Natural killer cell (primary cell): ENCODE measurements around the gene KDM5C. TPM values are rescaled to one million over a fixed set of nuclear protein-coding genes. Genes with fewer than 3 reads are reported as not detected.
A peak's percentile ranks its signal among the peaks of the same experiment; 100 is the strongest.

ENCODE experiments used
- ATAC-seq, 3 donors: fragments of 150-1000 bp in 2 of 3; fragments of 200-7000 bp in 1 of 3; cut with Tn5 transposase; 1 replicate in 1 of 3; 2 replicates in 2 of 3; pipeline ENCODE4 v1.10.0; 2021; ENCODE audit warnings: mild to moderate bottlenecking in 2 of 3, moderate library complexity in 2 of 3
- DNase-seq, 2 donors: peaks; one replicate each; pipeline versions ENCODE4 v3.0.0 to v3.0.0-alpha.2; 2013 to 2021; ENCODE audit warnings: mixed read lengths in 1 of 2
- H3K27ac ChIP-seq: one replicate; pipeline ENCODE4 v1.5.1; 2013; ENCODE audit warnings: mild to moderate bottlenecking, low read length
- H3K27me3 ChIP-seq: one replicate; pipeline ENCODE4 v1.6.1; 2013; ENCODE audit warnings: low read length; ENCODE audit not compliant: control insufficient read depth, insufficient read depth
- H3K36me3 ChIP-seq: one replicate; pipeline ENCODE4 v1.6.1; 2013; ENCODE audit warnings: low read length; ENCODE audit not compliant: control insufficient read depth, insufficient read depth
- H3K4me1 ChIP-seq: one replicate; pipeline ENCODE4 v1.6.1; 2013; ENCODE audit warnings: low read length; ENCODE audit not compliant: control insufficient read depth, insufficient read depth
- H3K4me3 ChIP-seq: one replicate; pipeline ENCODE4 v1.5.1; 2013; ENCODE audit warnings: low read length
- H3K9me3 ChIP-seq: one replicate; pipeline ENCODE4 v1.6.1; 2013; ENCODE audit warnings: low read length; ENCODE audit not compliant: control insufficient read depth, insufficient read depth
- H3K27ac Mint-ChIP-seq, 2 donors: one replicate each; pipeline ENCODE4 v1.8.0; 2022; ENCODE audit warnings: mild to moderate bottlenecking in 2 of 2, mixed read lengths in 2 of 2, moderate library complexity in 1 of 2
- H3K27me3 Mint-ChIP-seq, 2 donors: one replicate each; pipeline ENCODE4 v1.8.0; 2022; ENCODE audit warnings: low read depth in 2 of 2, mixed read lengths in 2 of 2
- H3K36me3 Mint-ChIP-seq: one replicate; pipeline ENCODE4 v1.8.0; 2022; ENCODE audit warnings: mixed read lengths
- H3K4me1 Mint-ChIP-seq, 2 donors: one replicate each; pipeline ENCODE4 v1.8.0; 2022; ENCODE audit warnings: mixed read lengths in 2 of 2
- H3K4me3 Mint-ChIP-seq: one replicate; pipeline ENCODE4 v1.8.0; 2022; ENCODE audit warnings: mild to moderate bottlenecking, moderate library complexity, mixed read lengths
- H3K9me3 Mint-ChIP-seq, 2 donors: one replicate each; pipeline ENCODE4 v1.8.0; 2022; ENCODE audit warnings: mixed read lengths in 2 of 2
- CTCF ChIP-seq: fragments of 200-600 bp; IDR thresholded peaks from one replicate; pipeline ENCODE4 v1.8.0; 2022; ENCODE audit warnings: antibody characterized with exemption
- WGBS: methylation state at CpG from one replicate; pipeline ENCODE4 v1.1.7; 2013; ENCODE audit warnings: missing lambda C conversion rate; ENCODE audit not compliant: insufficient coverage; 5-methylcytosine and 5-hydroxymethylcytosine counted together
- intact Hi-C: fragments of 100-400 bp; cut with micrococcal nuclease; formaldehyde crosslinking; loops from one replicate; pipeline ENCODE4 v1.14.2; 2022
- total RNA-seq, 4 donors: library from RNA; stranded (reverse); fragments of 120-200 nt in 1 of 4; gene quantifications; one replicate each; pipeline versions ENCODE4 v1.2.3 to v1.2.4, GENCODE V29; 2013 to 2022

KDM5C gene
- total RNA-seq: 100 to 1,000 TPM; 191 to 307 (median 196) TPM
- 72.6 TPM for total RNA-seq (2013)

GRCh38 chrX:53224860-53225797, at the start of gene KDM5C:
KDM5C (minus strand) TSS chrX:53225207; CDS start chrX:53224889, 318 bp downstream.
- H3K36me3 ChIP-seq: peaks cover 4% of the 10 kb centered on the region
- H3K27ac ChIP-seq: peak within 1 kb of the TSS; percentile 94
- TF ChIP-seq CTCF: no peak
- Mint-ChIP-seq H3K27me3 (peaks cover 0 to under 1% of the 10 kb centered on the region in 2 donors), H3K36me3 (no peaks in the 10 kb centered on the region), H3K4me1 (peaks cover 28 to 51% of the 10 kb centered on the region in 2 donors), H3K9me3 (no peaks in the 10 kb centered on the region), H3K27ac (peak within 1 kb of the TSS; percentile 97 to 98), H3K4me3 (peak within 1 kb of the TSS; percentile 95)
- under 1% methylated on average over 67 of the region's 67 CpGs for WGBS
- peak within 1 kb of the TSS; percentile 100 for H3K4me3 ChIP-seq
- H3K27me3 ChIP-seq: no peaks in the 10 kb centered on the region
- DNase-seq (peak; percentile 78 to 94), ATAC-seq (peak; percentile 86 to 92 (median 88))
- peaks cover 30% of the 10 kb centered on the region for H3K4me1 ChIP-seq
- H3K9me3 ChIP-seq: no peaks in the 10 kb centered on the region
- intact Hi-C loops: loop anchor here (5.0 kb wide), 1 partner anchor 138 kb away; no protein-coding TSS in a partner anchor

GRCh38 chrX:53272808-53273337, 47.9 kb upstream of the KDM5C start:
- ATAC-seq (no peak), DNase-seq (no peak)
- H3K27me3 Mint-ChIP-seq: no peaks in the 10 kb centered on the region
- no peak overlapping the region for H3K27ac Mint-ChIP-seq
- H3K4me3 Mint-ChIP-seq: no peak overlapping the region
- H3K4me1 Mint-ChIP-seq: no peaks in the 10 kb centered on the region
- Histone ChIP-seq H3K36me3 (no peaks in the 10 kb centered on the region), H3K9me3 (no peaks in the 10 kb centered on the region), H3K27me3 (no peaks in the 10 kb centered on the region), H3K4me1 (no peaks in the 10 kb centered on the region), H3K4me3 (no peak overlapping the region), H3K27ac (no peak overlapping the region)
- WGBS: 93% methylated on average over 6 of the region's 8 CpGs
- TF ChIP-seq CTCF: no peak
- intact Hi-C loops: no loop called here
- H3K9me3 Mint-ChIP-seq: no peaks in the 10 kb centered on the region
- no peaks in the 10 kb centered on the region for H3K36me3 Mint-ChIP-seq

GRCh38 chrX:53269536-53270107, 44.6 kb upstream of the KDM5C start:
- H3K27ac ChIP-seq: no peak overlapping the region
- no peak overlapping the region for H3K27ac Mint-ChIP-seq
- H3K27me3 Mint-ChIP-seq: peaks cover 9 to 11% of the 10 kb centered on the region in 2 donors
- DNase-seq (no peak), ATAC-seq (no peak)
- no peak for TF ChIP-seq CTCF
- no peaks in the 10 kb centered on the region for H3K36me3 Mint-ChIP-seq
- no peak overlapping the region for H3K4me3 Mint-ChIP-seq
- H3K36me3 ChIP-seq: no peaks in the 10 kb centered on the region
- intact Hi-C loops: no loop called here
- peaks cover 0 to 3% of the 10 kb centered on the region in 2 donors for H3K4me1 Mint-ChIP-seq
- WGBS: 92% methylated on average over 14 of the region's 14 CpGs
- no peaks in the 10 kb centered on the region for H3K9me3 ChIP-seq
- no peaks in the 10 kb centered on the region for H3K9me3 Mint-ChIP-seq
- H3K27me3 ChIP-seq: no peaks in the 10 kb centered on the region
- no peak overlapping the region for H3K4me3 ChIP-seq
- H3K4me1 ChIP-seq: no peaks in the 10 kb centered on the region
